ENCODE measurements around the gene SETD2. TPM values are rescaled to one million over a fixed set of nuclear protein-coding genes. Genes with fewer than 3 reads are reported as not detected.
"Not testable (repeated sequence)": the region's sequence is repeated elsewhere in the genome, so short reads cannot be mapped to it uniquely, and the experiment has no call there.

SETD2 gene
- total and polyA plus RNA-seq, 2 donors (not counting 1 experiment from before 2014, with no cell fraction given) = 22.5 to 35.3 TPM

GRCh38 chr3:47143068-47143467 lies 20.8 kb downstream of the SETD2 start:
- H3K27ac ChIP-seq (ENCODE audit: insufficient read depth, low read length) = no peak overlapping the region
- no peak overlapping the region for H3K4me2 ChIP-seq (ENCODE audit: extremely low read depth, insufficient read depth, low read length)
- H4K20me1 ChIP-seq (ENCODE audit: control insufficient read depth, extremely low read depth, insufficient read depth, low read length) = no peaks in the 10 kb centered on the region
- no peak for DNase-seq (ENCODE audit: low read depth in 2 of 2)
- no peak overlapping the region for H2AFZ ChIP-seq (ENCODE audit: low read length)
- no peaks in the 10 kb centered on the region for H3K9me3 ChIP-seq (ENCODE audit: control insufficient read depth, insufficient read depth, low read depth, low read length)
- H3K27me3 ChIP-seq (ENCODE audit: control insufficient read depth, insufficient read depth, low read length) = no peaks in the 10 kb centered on the region
- no peak for TF ChIP-seq EZH2 (IDR thresholded peaks at IDR 0.05; ENCODE audit: low read length, missing control alignments)
- TF ChIP-seq CTCF (conservative IDR thresholded peaks at IDR 0.05 in 1 of 2, IDR thresholded peaks at IDR 0.05 in 1 of 2; ENCODE audit: low read depth in 1 of 2, low read length in 2 of 2) = no peak
- H3K36me3 ChIP-seq (ENCODE audit: control insufficient read depth, insufficient read depth, low read length) = no peaks in the 10 kb centered on the region
- peaks cover 72% of the 10 kb centered on the region for H3K79me2 ChIP-seq (ENCODE audit: control insufficient read depth, insufficient read depth, low read length)
- H3K4me1 ChIP-seq (ENCODE audit: control insufficient read depth, extremely low read depth, insufficient read depth, low read length) = no peaks in the 10 kb centered on the region
- H3K9ac ChIP-seq (ENCODE audit: insufficient read depth, low read length) = no peak overlapping the region
- no peak overlapping the region for H3K4me3 ChIP-seq (replicated peaks in 1 of 4; ENCODE audit: control extremely low read depth in 1 of 4, insufficient read depth in 1 of 4, low read depth in 3 of 4, low read length in 4 of 4)

- H3K9me3 ChIP-seq (ENCODE audit: control insufficient read depth, insufficient read depth, low read depth, low read length); H4K20me1 ChIP-seq (ENCODE audit: control insufficient read depth, extremely low read depth, insufficient read depth, low read length); DNase-seq (ENCODE audit: low read depth in 2 of 2); H3K4me1 ChIP-seq (ENCODE audit: control insufficient read depth, extremely low read depth, insufficient read depth, low read length); H3K4me2 ChIP-seq (ENCODE audit: extremely low read depth, insufficient read depth, low read length); H3K27me3 ChIP-seq (ENCODE audit: control insufficient read depth, insufficient read depth, low read length); H3K27ac ChIP-seq (ENCODE audit: insufficient read depth, low read length); H2AFZ ChIP-seq (ENCODE audit: low read length); H3K9ac ChIP-seq (ENCODE audit: insufficient read depth, low read length); H3K36me3 ChIP-seq (ENCODE audit: control insufficient read depth, insufficient read depth, low read length); H3K4me3 ChIP-seq (replicated peaks in 1 of 4; ENCODE audit: control extremely low read depth in 1 of 4, insufficient read depth in 1 of 4, low read depth in 3 of 4, low read length in 4 of 4): not testable (repeated sequence)
- H3K79me2 ChIP-seq (ENCODE audit: control insufficient read depth, insufficient read depth, low read length) = peaks cover 69% of the 10 kb centered on the region
Measured at GRCh38 chr3:47142536-47142935, 21.4 kb downstream of the SETD2 start.

GRCh38 chr3:47140973-47141461 lies 22.9 kb downstream of the SETD2 start:
- H3K4me1 ChIP-seq (ENCODE audit: control insufficient read depth, extremely low read depth, insufficient read depth, low read length); H3K27ac ChIP-seq (ENCODE audit: insufficient read depth, low read length); H3K9me3 ChIP-seq (ENCODE audit: control insufficient read depth, insufficient read depth, low read depth, low read length); H3K4me2 ChIP-seq (ENCODE audit: extremely low read depth, insufficient read depth, low read length); H3K9ac ChIP-seq (ENCODE audit: insufficient read depth, low read length); H3K27me3 ChIP-seq (ENCODE audit: control insufficient read depth, insufficient read depth, low read length); H2AFZ ChIP-seq (ENCODE audit: low read length); DNase-seq (ENCODE audit: low read depth in 2 of 2); H4K20me1 ChIP-seq (ENCODE audit: control insufficient read depth, extremely low read depth, insufficient read depth, low read length); H3K4me3 ChIP-seq (replicated peaks in 1 of 4; ENCODE audit: control extremely low read depth in 1 of 4, insufficient read depth in 1 of 4, low read depth in 3 of 4, low read length in 4 of 4); H3K36me3 ChIP-seq (ENCODE audit: control insufficient read depth, insufficient read depth, low read length): not testable (repeated sequence)
- peaks cover 66% of the 10 kb centered on the region for H3K79me2 ChIP-seq (ENCODE audit: control insufficient read depth, insufficient read depth, low read length)

- H3K4me1 ChIP-seq (ENCODE audit: control insufficient read depth, extremely low read depth, insufficient read depth, low read length); H3K9me3 ChIP-seq (ENCODE audit: control insufficient read depth, insufficient read depth, low read depth, low read length); H3K4me2 ChIP-seq (ENCODE audit: extremely low read depth, insufficient read depth, low read length); H3K4me3 ChIP-seq (replicated peaks in 1 of 4; ENCODE audit: control extremely low read depth in 1 of 4, insufficient read depth in 1 of 4, low read depth in 3 of 4, low read length in 4 of 4); H3K27me3 ChIP-seq (ENCODE audit: control insufficient read depth, insufficient read depth, low read length); H4K20me1 ChIP-seq (ENCODE audit: control insufficient read depth, extremely low read depth, insufficient read depth, low read length); DNase-seq (ENCODE audit: low read depth in 2 of 2); H3K36me3 ChIP-seq (ENCODE audit: control insufficient read depth, insufficient read depth, low read length); H2AFZ ChIP-seq (ENCODE audit: low read length); H3K9ac ChIP-seq (ENCODE audit: insufficient read depth, low read length); H3K27ac ChIP-seq (ENCODE audit: insufficient read depth, low read length): not testable (repeated sequence)
- H3K79me2 ChIP-seq (ENCODE audit: control insufficient read depth, insufficient read depth, low read length) = peaks cover 66% of the 10 kb centered on the region
Measured at GRCh38 chr3:47140553-47140952, 23.4 kb downstream of the SETD2 start.

Measured in fibroblast of lung (primary cell).